SU-DHL-6 (cell line): ENCODE data around the gene VAPA.

Experiments used
- H2AFZ ChIP-seq: fragments of 200-600 bp; sonication (generic); 2 replicates; pipeline ENCODE4 v1.6.1; 2014; ENCODE audit warnings: low read depth, mild to moderate bottlenecking, moderate library complexity, mixed read lengths, antibody characterized with exemption, low read length; ENCODE audit not compliant: severe bottlenecking
- H3F3A ChIP-seq: fragments of 200-600 bp; shearing (Covaris generic); 2 replicates; pipeline ENCODE4 v1.6.0; 2016; ENCODE audit warnings: antibody characterized with exemption, mild to moderate bottlenecking; ENCODE audit not compliant: insufficient read depth
- H3K27ac ChIP-seq: fragments of 200-600 bp; sonication (generic); 2 replicates; pipeline ENCODE4 v1.5.1; 2016; ENCODE audit warnings: low read depth, mild to moderate bottlenecking, low read length, moderate library complexity, mixed read lengths
- H3K27me3 ChIP-seq: fragments of 200-600 bp; sonication (generic), shearing (Covaris generic); 2 replicates; pipeline ENCODE4 v1.6.0; 2014; ENCODE audit warnings: mild to moderate bottlenecking, low read length
- H3K36me3 ChIP-seq: fragments of 200-600 bp; sonication (generic); 2 replicates; pipeline ENCODE4 v1.6.1; 2014; ENCODE audit warnings: mild to moderate bottlenecking, low read length, mixed read lengths
- H3K4me2 ChIP-seq: fragments of 300-600, 200-600 bp; shearing (Covaris generic), sonication (generic); 2 replicates; pipeline ENCODE4 v1.6.0; 2014; ENCODE audit warnings: low read length, low read depth, mild to moderate bottlenecking; ENCODE audit not compliant: poor library complexity, severe bottlenecking
- H3K4me3 ChIP-seq: fragments of 200-600 bp; sonication (generic); 2 replicates; pipeline ENCODE4 v1.5.1; 2014; ENCODE audit warnings: antibody characterized with exemption, low read length, mild to moderate bottlenecking, mixed read lengths; ENCODE audit not compliant: insufficient read depth, poor library complexity, severe bottlenecking
- H3K79me2 ChIP-seq: fragments of 200-600 bp; sonication (generic); 2 replicates; pipeline ENCODE4 v1.6.1; 2014; ENCODE audit warnings: mild to moderate bottlenecking, low read length, moderate library complexity; ENCODE audit not compliant: insufficient read depth
- H3K9ac ChIP-seq: fragments of 200-600 bp; sonication (generic); 2 replicates; pipeline ENCODE4 v1.7.0; 2014; ENCODE audit warnings: mild to moderate bottlenecking, low read length
- H3K9me2 ChIP-seq: fragments of 200-600 bp; sonication (generic); replicated peaks from 2 replicates; pipeline ENCODE4 v1.6.1; 2014; ENCODE audit warnings: low read length; ENCODE audit not compliant: insufficient read depth
- H3K9me3 ChIP-seq: fragments of 200-600 bp; sonication (generic); 2 replicates; pipeline ENCODE4 v1.6.1; 2014; ENCODE audit warnings: low read length, mixed read lengths; ENCODE audit not compliant: insufficient read depth
- H4K20me1 ChIP-seq: fragments of 200-600 bp; sonication (generic); 2 replicates; pipeline ENCODE4 v1.6.1; 2014; ENCODE audit warnings: low read depth, mild to moderate bottlenecking, antibody characterized with exemption, low read length, moderate library complexity, mixed read lengths
- EZH2phosphoT487 ChIP-seq: fragments of 200-600 bp; sonication (generic), shearing (Covaris generic); conservative IDR thresholded peaks from 2 replicates; pipeline ENCODE4 v1.6.1; 2018; ENCODE audit warnings: mild to moderate bottlenecking, antibody characterized with exemption, low read length, moderate library complexity, mixed read lengths
- TF ChIP-seq, protein P1 (sequence below): fragments of 200-600 bp; sonication (generic); IDR thresholded peaks from one replicate; pipeline ENCODE4 v1.5.1; 2017; ENCODE audit warnings: antibody characterized with exemption, mild to moderate bottlenecking, low read length, moderate library complexity; ENCODE audit not compliant: insufficient read depth, poor library complexity, severe bottlenecking

Gene VAPA

DNA sequence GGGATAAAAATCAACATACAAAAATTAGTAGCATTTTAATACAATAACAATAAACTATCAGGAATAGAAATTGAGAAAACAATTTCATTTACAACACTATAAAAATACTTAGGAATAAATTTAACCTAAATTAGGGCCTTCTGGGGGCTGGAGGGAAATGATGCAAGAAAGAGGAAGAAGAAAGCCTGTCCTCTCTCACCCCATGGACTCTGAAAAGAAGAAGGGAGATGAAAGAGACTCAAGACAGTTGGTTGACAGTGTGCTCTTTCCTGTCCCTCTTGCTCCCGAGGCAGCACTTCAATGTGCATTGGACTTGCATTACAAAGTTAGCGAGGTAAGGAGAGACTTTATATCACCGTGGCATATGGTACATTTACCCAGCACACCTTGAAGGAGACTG lies 88.5 kb downstream of the VAPA start:
- H4K20me1 ChIP-seq, result no peaks in the 10 kb centered on the region
- no peak overlapping the region for H3K4me2 ChIP-seq
- no peak overlapping the region for H3K27ac ChIP-seq
- no peak overlapping the region for H2AFZ ChIP-seq
- no peak for TF ChIP-seq EZH2phosphoT487
- TF ChIP-seq, protein P1, sequence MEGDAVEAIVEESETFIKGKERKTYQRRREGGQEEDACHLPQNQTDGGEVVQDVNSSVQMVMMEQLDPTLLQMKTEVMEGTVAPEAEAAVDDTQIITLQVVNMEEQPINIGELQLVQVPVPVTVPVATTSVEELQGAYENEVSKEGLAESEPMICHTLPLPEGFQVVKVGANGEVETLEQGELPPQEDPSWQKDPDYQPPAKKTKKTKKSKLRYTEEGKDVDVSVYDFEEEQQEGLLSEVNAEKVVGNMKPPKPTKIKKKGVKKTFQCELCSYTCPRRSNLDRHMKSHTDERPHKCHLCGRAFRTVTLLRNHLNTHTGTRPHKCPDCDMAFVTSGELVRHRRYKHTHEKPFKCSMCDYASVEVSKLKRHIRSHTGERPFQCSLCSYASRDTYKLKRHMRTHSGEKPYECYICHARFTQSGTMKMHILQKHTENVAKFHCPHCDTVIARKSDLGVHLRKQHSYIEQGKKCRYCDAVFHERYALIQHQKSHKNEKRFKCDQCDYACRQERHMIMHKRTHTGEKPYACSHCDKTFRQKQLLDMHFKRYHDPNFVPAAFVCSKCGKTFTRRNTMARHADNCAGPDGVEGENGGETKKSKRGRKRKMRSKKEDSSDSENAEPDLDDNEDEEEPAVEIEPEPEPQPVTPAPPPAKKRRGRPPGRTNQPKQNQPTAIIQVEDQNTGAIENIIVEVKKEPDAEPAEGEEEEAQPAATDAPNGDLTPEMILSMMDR, result no peak
- H3K27me3 ChIP-seq, result no peaks in the 10 kb centered on the region
- H3K36me3 ChIP-seq, result no peaks in the 10 kb centered on the region
- no peaks in the 10 kb centered on the region for H3F3A ChIP-seq
- H3K4me3 ChIP-seq, result no peak overlapping the region
- H3K9me3 ChIP-seq, result 0 out of 2 replicates have a peak, but pooled peaks cover 3% of the 10 kb centered on the region
- H3K79me2 ChIP-seq, result no peaks in the 10 kb centered on the region
- no peak overlapping the region for H3K9ac ChIP-seq
- no peaks in the 10 kb centered on the region for H3K9me2 ChIP-seq

DNA sequence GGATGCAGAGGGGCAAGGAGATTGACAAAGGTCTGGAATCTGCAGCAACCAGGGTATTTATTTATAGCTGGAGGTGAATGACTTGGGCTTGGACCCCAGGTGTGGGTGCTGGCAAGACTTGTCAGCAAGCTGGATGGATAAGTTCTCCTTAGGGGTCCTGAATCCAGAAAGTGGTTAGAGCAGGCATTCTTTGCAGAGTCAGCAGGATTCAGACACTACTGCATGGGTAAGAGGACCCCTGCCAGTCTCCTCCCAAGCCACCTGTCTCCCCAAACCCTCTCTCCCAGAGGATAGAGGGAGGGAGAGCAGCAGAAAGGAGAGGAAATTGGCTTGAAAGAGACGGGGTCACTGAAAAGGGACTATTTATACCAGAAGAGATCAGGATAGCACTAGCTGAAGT lies 89.5 kb downstream of the VAPA start:
- no peaks in the 10 kb centered on the region for H3K36me3 ChIP-seq
- no peak overlapping the region for H3K27ac ChIP-seq
- no peak overlapping the region for H3K4me2 ChIP-seq
- TF ChIP-seq, protein P1, result no peak
- no peak for TF ChIP-seq EZH2phosphoT487
- H3K9me2 ChIP-seq, result no peaks in the 10 kb centered on the region
- no peak overlapping the region for H2AFZ ChIP-seq
- no peaks in the 10 kb centered on the region for H3F3A ChIP-seq
- 0 out of 2 replicates have a peak, but pooled peaks cover 1% of the 10 kb centered on the region for H3K9me3 ChIP-seq
- no peak overlapping the region for H3K4me3 ChIP-seq
- H3K27me3 ChIP-seq, result no peaks in the 10 kb centered on the region
- no peak overlapping the region for H3K9ac ChIP-seq
- H4K20me1 ChIP-seq, result no peaks in the 10 kb centered on the region
- H3K79me2 ChIP-seq, result no peaks in the 10 kb centered on the region

DNA sequence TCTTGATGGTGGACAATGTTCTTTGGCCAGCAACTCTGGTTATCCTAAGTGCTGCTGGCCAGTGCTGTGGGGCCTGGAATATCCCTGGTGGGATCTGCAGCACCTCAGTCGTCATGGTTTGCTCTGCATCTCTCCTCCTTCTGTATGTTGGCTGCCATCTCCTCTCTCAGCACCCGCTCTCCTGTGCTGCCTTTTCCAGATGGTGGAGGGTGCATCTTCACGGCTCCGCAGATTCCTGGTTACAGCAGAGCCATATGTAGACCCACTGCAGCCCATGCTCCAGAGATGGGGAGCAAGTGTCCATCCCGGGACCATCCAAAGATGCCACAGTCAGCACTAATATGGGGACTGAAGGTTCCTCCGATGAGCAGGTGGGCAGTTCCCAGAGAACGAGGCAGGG lies 90.0 kb downstream of the VAPA start:
- no peaks in the 10 kb centered on the region for H4K20me1 ChIP-seq
- TF ChIP-seq EZH2phosphoT487, result no peak
- TF ChIP-seq, protein P1, result no peak
- no peaks in the 10 kb centered on the region for H3K9me2 ChIP-seq
- no peaks in the 10 kb centered on the region for H3K36me3 ChIP-seq
- no peaks in the 10 kb centered on the region for H3F3A ChIP-seq
- H3K27me3 ChIP-seq, result no peaks in the 10 kb centered on the region
- H2AFZ ChIP-seq, result no peak overlapping the region
- no peak overlapping the region for H3K27ac ChIP-seq
- H3K79me2 ChIP-seq, result no peaks in the 10 kb centered on the region
- H3K4me2 ChIP-seq, result no peak overlapping the region
- no peaks in the 10 kb centered on the region for H3K9me3 ChIP-seq
- H3K9ac ChIP-seq, result no peak overlapping the region
- no peak overlapping the region for H3K4me3 ChIP-seq
